BLaER1 (cell line): Measurements from ENCODE around the gene GATA3.
A peak's percentile ranks its signal among the peaks of the same experiment; 100 is the strongest.

Source experiments
- H3K27ac ChIP-seq: shearing (Covaris generic); formaldehyde crosslinking; 2 replicates; pipeline ENCODE4 v1.8.1; 2022
- H3K27me3 ChIP-seq: shearing (Covaris generic); formaldehyde crosslinking; 2 replicates; pipeline ENCODE4 v1.8.1; 2022
- H3K36me3 ChIP-seq: shearing (Covaris generic); formaldehyde crosslinking; 2 replicates; pipeline ENCODE4 v1.8.1; 2022
- H3K4me1 ChIP-seq: shearing (Covaris generic); formaldehyde crosslinking; 2 replicates; pipeline ENCODE4 v1.8.1; 2022
- H3K4me2 ChIP-seq: shearing (Covaris generic); formaldehyde crosslinking; 2 replicates; pipeline ENCODE4 v1.8.1; 2022
- H3K4me3 ChIP-seq: shearing (Covaris generic); formaldehyde crosslinking; 2 replicates; pipeline ENCODE4 v1.8.1; 2022
- H3K9ac ChIP-seq: shearing (Covaris generic); formaldehyde crosslinking; 2 replicates; pipeline ENCODE4 v1.8.1; 2022
- H3K9me3 ChIP-seq: shearing (Covaris generic); formaldehyde crosslinking; 2 replicates; pipeline ENCODE4 v1.8.1; 2022
- H4K20me1 ChIP-seq: shearing (Covaris generic); formaldehyde crosslinking; 2 replicates; pipeline ENCODE4 v1.8.1; 2022
- Cebpa-rat ChIP-seq: shearing (Covaris generic); IDR thresholded peaks from 2 replicates; pipeline ENCODE4 v1.8.1; 2022

GATA3 gene

GRCh38 chr10:8050556-8051108, 3.9 kb upstream of the GATA3 start:
- peak overlapping the region; percentile 48 for H3K4me3 ChIP-seq
- H3K4me1 ChIP-seq, result peaks cover 32% of the 10 kb centered on the region
- H3K9me3 ChIP-seq, result peaks cover 10% of the 10 kb centered on the region; the same call in 1 of the 2 replicates
- H3K4me2 ChIP-seq, result peak overlapping the region; percentile 70
- no peak overlapping the region for H3K27ac ChIP-seq
- H3K36me3 ChIP-seq, result no peaks in the 10 kb centered on the region
- no peak for TF ChIP-seq Cebpa-rat
- peaks cover 100% of the 10 kb centered on the region for H3K27me3 ChIP-seq
- H4K20me1 ChIP-seq, result peaks cover 89% of the 10 kb centered on the region
- no peak overlapping the region for H3K9ac ChIP-seq

- no peak overlapping the region for H3K9ac ChIP-seq
- H3K4me2 ChIP-seq, result no peak overlapping the region
- H3K27ac ChIP-seq, result no peak overlapping the region
- no peak overlapping the region for H3K4me3 ChIP-seq
- H3K27me3 ChIP-seq, result peaks cover 100% of the 10 kb centered on the region
- H3K36me3 ChIP-seq, result no peaks in the 10 kb centered on the region
- peaks cover 32% of the 10 kb centered on the region for H3K4me1 ChIP-seq
- TF ChIP-seq Cebpa-rat, result no peak
- H3K9me3 ChIP-seq, result peaks cover 14% of the 10 kb centered on the region; the same call in 1 of the 2 replicates
- peaks cover 88% of the 10 kb centered on the region for H4K20me1 ChIP-seq
Measured at GRCh38 chr10:8051109-8051821, 3.2 kb upstream of the GATA3 start.

- Histone ChIP-seq H3K4me2 (no peak overlapping the region), H3K27ac (no peak overlapping the region), H3K9ac (no peak overlapping the region), H3K9me3 (peaks cover 14% of the 10 kb centered on the region; the same call in 1 of the 2 replicates), H3K4me3 (no peak overlapping the region), H4K20me1 (peaks cover 86% of the 10 kb centered on the region), H3K36me3 (no peaks in the 10 kb centered on the region), H3K27me3 (peaks cover 100% of the 10 kb centered on the region), H3K4me1 (peaks cover 32% of the 10 kb centered on the region)
- no peak for TF ChIP-seq Cebpa-rat
Measured at GRCh38 chr10:8051851-8052257, 2.6 kb upstream of the GATA3 start.

- Histone ChIP-seq H3K27me3 (peaks cover 100% of the 10 kb centered on the region), H3K4me1 (peaks cover 32% of the 10 kb centered on the region), H3K9me3 (peaks cover 14% of the 10 kb centered on the region; the same call in 1 of the 2 replicates), H3K36me3 (no peaks in the 10 kb centered on the region), H3K27ac (no peak overlapping the region), H3K4me2 (no peak overlapping the region), H4K20me1 (peaks cover 81% of the 10 kb centered on the region), H3K4me3 (no peak overlapping the region), H3K9ac (no peak overlapping the region)
- no peak for TF ChIP-seq Cebpa-rat
Measured at GRCh38 chr10:8052341-8052955, 2.0 kb upstream of the GATA3 start.

- H4K20me1 ChIP-seq, result peaks cover 76% of the 10 kb centered on the region
- H3K27me3 ChIP-seq, result peaks cover 100% of the 10 kb centered on the region
- peaks cover 32% of the 10 kb centered on the region for H3K4me1 ChIP-seq
- H3K9ac ChIP-seq, result no peak overlapping the region
- H3K4me2 ChIP-seq, result peak overlapping the region; percentile 89
- no peak overlapping the region for H3K27ac ChIP-seq
- H3K36me3 ChIP-seq, result no peaks in the 10 kb centered on the region
- peak overlapping the region; percentile 62; the same call in 1 of the 2 replicates for H3K4me3 ChIP-seq
- no peak for TF ChIP-seq Cebpa-rat
- peaks cover 14% of the 10 kb centered on the region; the same call in 1 of the 2 replicates for H3K9me3 ChIP-seq
Measured at GRCh38 chr10:8052956-8053445, 1.5 kb upstream of the GATA3 start.

GRCh38 chr10:8053446-8054243, 843 bp upstream of the GATA3 start:
- Histone ChIP-seq H3K9me3 (peaks cover 14% of the 10 kb centered on the region; the same call in 1 of the 2 replicates), H4K20me1 (peaks cover 69% of the 10 kb centered on the region), H3K9ac (no peak overlapping the region), H3K4me1 (peaks cover 32% of the 10 kb centered on the region), H3K27ac (no peak overlapping the region), H3K36me3 (no peaks in the 10 kb centered on the region), H3K4me3 (peak overlapping the region; percentile 62), H3K4me2 (peak overlapping the region; percentile 89), H3K27me3 (peaks cover 100% of the 10 kb centered on the region)
- TF ChIP-seq Cebpa-rat, result no peak

GRCh38 chr10:8054244-8054493, 319 bp upstream of the GATA3 start:
- H3K4me3 ChIP-seq, result peak overlapping the region; percentile 62
- H3K4me2 ChIP-seq, result peak overlapping the region; percentile 89
- H3K27ac ChIP-seq, result no peak overlapping the region
- H3K36me3 ChIP-seq, result no peaks in the 10 kb centered on the region
- peaks cover 66% of the 10 kb centered on the region for H4K20me1 ChIP-seq
- H3K4me1 ChIP-seq, result peaks cover 30% of the 10 kb centered on the region
- H3K27me3 ChIP-seq, result peaks cover 100% of the 10 kb centered on the region
- TF ChIP-seq Cebpa-rat, result no peak
- H3K9ac ChIP-seq, result no peak overlapping the region
- peaks cover 14% of the 10 kb centered on the region; the same call in 1 of the 2 replicates for H3K9me3 ChIP-seq

GRCh38 chr10:8055420-8056349, 1.2 kb downstream of the GATA3 start:
- H4K20me1 ChIP-seq, result peaks cover 51% of the 10 kb centered on the region
- no peak overlapping the region for H3K9ac ChIP-seq
- H3K4me3 ChIP-seq, result peak overlapping the region; percentile 62; the same call in 1 of the 2 replicates
- H3K4me2 ChIP-seq, result no peak overlapping the region
- H3K27me3 ChIP-seq, result peaks cover 95% of the 10 kb centered on the region
- TF ChIP-seq Cebpa-rat, result no peak
- H3K9me3 ChIP-seq, result peaks cover 14% of the 10 kb centered on the region; the same call in 1 of the 2 replicates
- H3K27ac ChIP-seq, result no peak overlapping the region
- peaks cover 30% of the 10 kb centered on the region for H3K4me1 ChIP-seq
- H3K36me3 ChIP-seq, result no peaks in the 10 kb centered on the region
